Nephron (organoid): ENCODE results near the gene TRIM44.

Experiments used
- H3K27ac Mint-ChIP-seq, 3 experiments: 2 replicates each; pipeline ENCODE4 v1.8.0; 2020; ENCODE audit warnings: mixed read lengths in 3 of 3, mild to moderate bottlenecking in 2 of 3, moderate library complexity in 1 of 3
- H3K27me3 Mint-ChIP-seq: 2 replicates; pipeline ENCODE4 v1.8.0; 2021; ENCODE audit warnings: low read depth, mild to moderate bottlenecking, moderate library complexity, mixed read lengths
- H3K36me3 Mint-ChIP-seq: 2 replicates; pipeline ENCODE4 v1.8.0; 2020; ENCODE audit warnings: low read depth, mixed read lengths
- H3K4me1 Mint-ChIP-seq: 2 replicates; pipeline ENCODE4 v1.8.0; 2020; ENCODE audit warnings: mixed read lengths
- H3K4me3 Mint-ChIP-seq, 3 experiments: 2 replicates each; pipeline ENCODE4 v1.8.0; 2020; ENCODE audit warnings: mild to moderate bottlenecking in 3 of 3, mixed read lengths in 3 of 3, moderate library complexity in 2 of 3
- H3K9me3 Mint-ChIP-seq: 2 replicates; pipeline ENCODE4 v1.8.0; 2020; ENCODE audit warnings: mixed read lengths
- CTCF ChIP-seq, 3 experiments: fragments of 200-600 bp; sonication (generic); IDR thresholded peaks; one replicate each; pipeline ENCODE4 v1.5.0; 2021; ENCODE audit warnings: antibody characterized with exemption in 3 of 3; ENCODE audit not compliant: unreplicated experiment in 3 of 3

Gene TRIM44

GRCh38 chr11:35682230-35683173 is 19.9 kb downstream of the TRIM44 start:
- Mint-ChIP-seq H3K36me3 (peaks cover 25% of the 10 kb centered on the region), H3K9me3 (no peaks in the 10 kb centered on the region), H3K27ac (peak overlapping the region; percentile 95 to 98 (median 97)), H3K4me3 (peak overlapping the region; percentile 35 to 75 (median 37)), H3K27me3 (no peaks in the 10 kb centered on the region), H3K4me1 (peaks cover 46% of the 10 kb centered on the region)
- TF ChIP-seq CTCF (IDR thresholded peaks at IDR 0.05; ENCODE audit: unreplicated experiment in 3 of 3): no peak

GRCh38 chr11:35683728-35684339 is 21.3 kb downstream of the TRIM44 start:
- H3K4me3 Mint-ChIP-seq: no peak overlapping the region
- H3K9me3 Mint-ChIP-seq: no peaks in the 10 kb centered on the region
- peaks cover 40% of the 10 kb centered on the region for H3K4me1 Mint-ChIP-seq
- TF ChIP-seq CTCF (IDR thresholded peaks at IDR 0.05; ENCODE audit: unreplicated experiment in 3 of 3): no peak
- no peaks in the 10 kb centered on the region for H3K27me3 Mint-ChIP-seq
- peaks cover 30% of the 10 kb centered on the region for H3K36me3 Mint-ChIP-seq
- peak overlapping the region; percentile 0 to 98 (median 97) for H3K27ac Mint-ChIP-seq

- Mint-ChIP-seq H3K27me3 (no peaks in the 10 kb centered on the region), H3K4me1 (peaks cover 21% of the 10 kb centered on the region), H3K36me3 (peaks cover 47% of the 10 kb centered on the region), H3K9me3 (no peaks in the 10 kb centered on the region), H3K4me3 (no peak overlapping the region), H3K27ac (no peak overlapping the region)
- TF ChIP-seq CTCF (IDR thresholded peaks at IDR 0.05; ENCODE audit: unreplicated experiment in 3 of 3): no peak
These were observed 25.4 kb downstream of the TRIM44 start for GRCh38 chr11:35688023-35688422.

GRCh38 chr11:35689081-35689996 is 26.8 kb downstream of the TRIM44 start:
- H3K4me3 Mint-ChIP-seq: no peak overlapping the region
- TF ChIP-seq CTCF (IDR thresholded peaks at IDR 0.05; ENCODE audit: unreplicated experiment in 3 of 3): no peak
- peaks cover 59% of the 10 kb centered on the region for H3K36me3 Mint-ChIP-seq
- peaks cover 10% of the 10 kb centered on the region for H3K4me1 Mint-ChIP-seq
- H3K27ac Mint-ChIP-seq: no peak overlapping the region
- no peaks in the 10 kb centered on the region for H3K9me3 Mint-ChIP-seq
- no peaks in the 10 kb centered on the region for H3K27me3 Mint-ChIP-seq

GRCh38 chr11:35702126-35702525 is 39.6 kb downstream of the TRIM44 start:
- no peak for TF ChIP-seq CTCF (IDR thresholded peaks at IDR 0.05; ENCODE audit: unreplicated experiment in 3 of 3)
- H3K9me3 Mint-ChIP-seq: peaks cover 39% of the 10 kb centered on the region
- peaks cover 65% of the 10 kb centered on the region for H3K36me3 Mint-ChIP-seq
- H3K4me1 Mint-ChIP-seq: no peaks in the 10 kb centered on the region
- H3K4me3 Mint-ChIP-seq: no peak overlapping the region
- H3K27me3 Mint-ChIP-seq: no peaks in the 10 kb centered on the region
- no peak overlapping the region for H3K27ac Mint-ChIP-seq
